A673 (cell line): Measurements from ENCODE around the gene KPTN. TPM values are rescaled to one million over a fixed set of nuclear protein-coding genes. Genes with fewer than 3 reads are reported as not detected.

ENCODE experiments used
- BruUV-seq: library from RNA; stranded (reverse); fragments of 400-500 nt; replicated peaks from 2 replicates; lab custom pipeline; 2021; lab: Mats Ljungman, UMichigan
- CTCF ChIA-PET: fragments of 300-600 bp; sonication (Branson Sonifier 250); formaldehyde crosslinking; loops from one replicate; lab custom pipeline; 2022; ENCODE audit warnings: antibody characterized with exemption; lab: Charles Lee
- POLR2A ChIA-PET: fragments of 300-600 bp; sonication (Branson Sonifier 250); formaldehyde crosslinking; loops from one replicate; lab custom pipeline; 2022; ENCODE audit warnings: antibody characterized with exemption; ENCODE audit not compliant: low non-redundant PET; lab: Charles Lee
- DNase-seq: peaks from one replicate; pipeline ENCODE4 v3.0.0-alpha.2; 2015; ENCODE audit warnings: low spot score
- H3K27ac ChIP-seq: fragments of 200-600 bp; sonication (generic); 2 replicates; pipeline ENCODE4 v1.5.1; 2016; ENCODE audit warnings: mixed run types, low read depth, mild to moderate bottlenecking, mixed read lengths, antibody characterized with exemption, low read length; ENCODE audit not compliant: poor library complexity, severe bottlenecking
- H3K27me3 ChIP-seq: fragments of 200-600 bp; sonication (generic); replicated peaks from 2 replicates; pipeline ENCODE4 v1.6.1; 2017; ENCODE audit warnings: mixed run types, low read depth, mild to moderate bottlenecking, mixed read lengths, antibody characterized with exemption, low read length; ENCODE audit not compliant: insufficient read depth, poor library complexity
- H3K36me3 ChIP-seq: fragments of 200-600 bp; sonication (generic); 2 replicates; pipeline ENCODE4 v1.6.1; 2016; ENCODE audit warnings: mixed run types, mild to moderate bottlenecking, mixed read lengths, antibody characterized with exemption, low read length; ENCODE audit not compliant: insufficient read depth, poor library complexity, severe bottlenecking
- H3K4me1 ChIP-seq: fragments of 200-600 bp; sonication (generic); 2 replicates; pipeline ENCODE4 v1.6.1; 2017; ENCODE audit warnings: mixed run types, mild to moderate bottlenecking, mixed read lengths, antibody characterized with exemption, low read length; ENCODE audit not compliant: insufficient read depth, poor library complexity, severe bottlenecking
- H3K4me3 ChIP-seq: fragments of 200-600 bp; sonication (generic); 2 replicates; pipeline ENCODE4 v1.5.1; 2016; ENCODE audit warnings: low read depth, mixed run types, mild to moderate bottlenecking, mixed read lengths, low read length; ENCODE audit not compliant: poor library complexity, severe bottlenecking
- H3K9me3 ChIP-seq: fragments of 200-600 bp; sonication (generic); 2 replicates; pipeline ENCODE4 v1.6.1; 2016; ENCODE audit warnings: mixed run types, low read depth, mild to moderate bottlenecking, mixed read lengths, antibody characterized with exemption, low read length; ENCODE audit not compliant: poor library complexity, severe bottlenecking
- CTCF ChIP-seq: fragments of 300-800, 200-600 bp; sonication (generic); conservative IDR thresholded peaks from 2 replicates; pipeline ENCODE4 v1.5.1; 2017; ENCODE audit warnings: low read depth, mild to moderate bottlenecking, antibody characterized with exemption, low read length, moderate library complexity, mixed read lengths
- EZH2 ChIP-seq: fragments of 200-600 bp; sonication (generic); IDR thresholded peaks from 2 replicates; pipeline ENCODE4 v1.6.1; 2017; ENCODE audit warnings: borderline replicate concordance, low read depth, mild to moderate bottlenecking, mixed read lengths, antibody characterized with exemption, low read length; ENCODE audit not compliant: poor library complexity, severe bottlenecking
- intact Hi-C: fragments of 100-400 bp; cut with micrococcal nuclease; formaldehyde crosslinking; loops from one replicate; pipeline ENCODE4 v1.10.0; 2022; ENCODE audit not compliant: unreplicated experiment
- total RNA-seq: library from RNA; stranded (reverse); gene quantifications from 2 replicates; pipeline ENCODE4 v1.2.3, GENCODE V29; 2021

The KPTN gene
- total RNA-seq, 1 experiment from 2014 or later, result 18.9 TPM

- DNase-seq, result no peak
- Histone ChIP-seq H3K4me1 (no peaks in the 10 kb centered on the region), H3K27ac (no peak overlapping the region), H3K9me3 (no peaks in the 10 kb centered on the region), H3K36me3 (no peaks in the 10 kb centered on the region), H3K27me3 (no peaks in the 10 kb centered on the region), H3K4me3 (no peak overlapping the region)
- intact Hi-C loops, result no loop called here
- TF ChIP-seq EZH2, result no peak
- BruUV-seq, result no TSS peak
- ChIA-PET POLR2A (no interaction called here), CTCF (no interaction called here)
Measured at GRCh38 chr19:47492571-47493377, 8.8 kb upstream of the KPTN start.

- H3K4me1 ChIP-seq, result no peaks in the 10 kb centered on the region
- POLR2A ChIA-PET, result no interaction called here
- H3K4me3 ChIP-seq, result no peak overlapping the region
- H3K36me3 ChIP-seq, result no peaks in the 10 kb centered on the region
- no peak for TF ChIP-seq CTCF
- no peak for TF ChIP-seq EZH2
- BruUV-seq, result no TSS peak
- H3K27me3 ChIP-seq, result no peaks in the 10 kb centered on the region
- no peaks in the 10 kb centered on the region for H3K9me3 ChIP-seq
- no peak for DNase-seq
- H3K27ac ChIP-seq, result no peak overlapping the region
- intact Hi-C loops, result no loop called here
- CTCF ChIA-PET, result no interaction called here
Measured at GRCh38 chr19:47492137-47492533, 8.1 kb upstream of the KPTN start.

GRCh38 chr19:47491358-47492136, 7.5 kb upstream of the KPTN start:
- Histone ChIP-seq H3K27ac (no peak overlapping the region), H3K4me3 (no peak overlapping the region), H3K9me3 (no peaks in the 10 kb centered on the region), H3K36me3 (no peaks in the 10 kb centered on the region), H3K27me3 (no peaks in the 10 kb centered on the region), H3K4me1 (no peaks in the 10 kb centered on the region)
- intact Hi-C loops, result no loop called here
- ChIA-PET POLR2A (no interaction called here), CTCF (no interaction called here)
- TF ChIP-seq CTCF (no peak), EZH2 (no peak)
- DNase-seq, result no peak
- no TSS peak for BruUV-seq
